ENCODE data around the gene GABPB2.

DNA sequence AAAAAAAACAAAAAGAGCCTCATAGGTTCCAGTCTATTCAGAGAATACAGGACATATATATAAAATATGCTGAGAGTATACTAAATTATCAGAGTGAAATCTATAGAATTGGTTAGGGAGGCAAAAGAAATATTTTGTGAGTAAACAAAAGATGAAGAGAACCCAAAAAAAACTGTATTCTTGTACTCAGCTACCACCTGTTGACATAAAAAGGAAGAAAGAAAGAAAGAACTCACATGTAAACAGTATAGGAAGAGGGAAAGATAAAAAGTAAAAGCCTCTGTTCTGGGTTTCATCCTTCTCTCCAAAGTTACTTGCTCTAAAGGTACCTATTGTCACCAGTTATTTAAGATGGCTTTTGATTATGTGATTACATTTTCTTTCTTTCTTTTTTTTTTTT lies 44.1 kb upstream of the GABPB2 start:
- TF ChIP-seq CTCF (IDR thresholded peaks at IDR 0.05) (no peak), POLR2A (IDR thresholded peaks at IDR 0.05) (no peak)

All from vagina (tissue), 2 donors.